Panc1 (cell line): ENCODE data around the gene SLC35G2. TPM values are rescaled to one million over a fixed set of nuclear protein-coding genes. Genes with fewer than 3 reads are reported as not detected.

ENCODE experiments used
- ATAC-seq: fragments of 200-7000 bp; cut with Tn5 transposase; 2 replicates; pipeline ENCODE4 v1.9.1; 2020; ENCODE audit warnings: mild to moderate bottlenecking, moderate library complexity
- BruUV-seq: library from RNA; stranded (reverse); fragments of 400-500 nt; replicated peaks from 2 replicates; lab custom pipeline; 2021; lab: Mats Ljungman, UMichigan
- CTCF ChIA-PET: fragments of 300-600 bp; sonication (Branson Sonifier 250); formaldehyde crosslinking; loops from one replicate; lab custom pipeline; 2022; ENCODE audit warnings: antibody characterized with exemption; lab: Charles Lee
- POLR2A ChIA-PET: fragments of 300-600 bp; sonication (Branson Sonifier 250); formaldehyde crosslinking; loops from one replicate; lab custom pipeline; 2022; ENCODE audit warnings: antibody characterized with exemption; lab: Charles Lee
- DNase-seq: peaks from one replicate; pipeline ENCODE4 v3.0.0-alpha.2; 2010; ENCODE audit warnings: low read depth, low spot score
- H3K27ac ChIP-seq: 2 replicates; pipeline ENCODE4 v1.5.1; 2011; ENCODE audit warnings: mild to moderate bottlenecking, low read length, inconsistent platforms
- H3K27me3 ChIP-seq: fragments of 200-500 bp; sonication (Bioruptor generic); 2 replicates; pipeline ENCODE4 v1.6.0; 2014; ENCODE audit warnings: low read length, inconsistent platforms; ENCODE audit not compliant: control insufficient read depth, insufficient read depth
- H3K36me3 ChIP-seq: fragments of 200-500 bp; sonication (Bioruptor generic); 2 replicates; pipeline ENCODE4 v1.5.1; 2014; ENCODE audit warnings: inconsistent platforms, mild to moderate bottlenecking, low read length, moderate library complexity; ENCODE audit not compliant: control insufficient read depth, insufficient read depth
- H3K4me1 ChIP-seq: 2 replicates; pipeline ENCODE4 v1.5.1; 2011; ENCODE audit warnings: inconsistent platforms, mild to moderate bottlenecking, low read length, moderate library complexity; ENCODE audit not compliant: control insufficient read depth, insufficient read depth
- H3K4me3 ChIP-seq, 2 experiments: 2 replicates each; pipeline ENCODE4 v1.5.1; 2011 to 2012; ENCODE audit warnings: low read depth in 2 of 2, low read length in 2 of 2, mild to moderate bottlenecking in 2 of 2, inconsistent platforms in 1 of 2, moderate library complexity in 1 of 2
- H3K9me3 ChIP-seq: fragments of 200-500 bp; sonication (Bioruptor generic); 2 replicates; pipeline ENCODE4 v1.5.1; 2014; ENCODE audit warnings: low read depth, mild to moderate bottlenecking, inconsistent platforms, low read length, moderate library complexity; ENCODE audit not compliant: control insufficient read depth, insufficient read depth
- POLR2AphosphoS5 ChIP-seq: IDR thresholded peaks from 2 replicates; pipeline ENCODE4 v1.6.1; 2012; ENCODE audit warnings: mild to moderate bottlenecking, low read depth, low read length, moderate library complexity
- SIN3A ChIP-seq: IDR thresholded peaks from 2 replicates; pipeline ENCODE4 v1.6.1; 2012; ENCODE audit warnings: low read depth, mild to moderate bottlenecking, low read length, moderate library complexity, borderline replicate concordance; ENCODE audit not compliant: insufficient read depth
- TCF7L2 ChIP-seq: IDR thresholded peaks from 2 replicates; pipeline ENCODE4 v1.6.1; 2011; ENCODE audit warnings: mild to moderate bottlenecking, low read depth, low read length, inconsistent platforms
- in situ Hi-C: cut with HindIII; loops from 2 replicates; pipeline ENCODE4 v1.10.0; 2016; ENCODE audit warnings: low sequenced_read_pairs, low pct_unique_long_range_greater_than_20kb
- intact Hi-C: fragments of 100-400 bp; cut with micrococcal nuclease; formaldehyde crosslinking; loops from one replicate; pipeline ENCODE4 v1.10.0; 2022; ENCODE audit not compliant: unreplicated experiment
- total RNA-seq: library from RNA; stranded (reverse); gene quantifications from one replicate; pipeline ENCODE4 v1.2.1, GENCODE V29; 2021; ENCODE audit not compliant: unreplicated experiment
- TF ChIP-seq, protein P1 (sequence below): fragments of 450-650 bp; IDR thresholded peaks from 2 replicates; pipeline ENCODE4 v1.5.1; 2017; ENCODE audit warnings: mild to moderate bottlenecking
- TF ChIP-seq, protein P2 (sequence below), 2 experiments: IDR thresholded peaks; 2 replicates each; pipeline ENCODE4 v1.6.1; 2011 to 2012; ENCODE audit warnings: low read depth in 2 of 2, control low read depth in 1 of 2, low read length in 1 of 2, mild to moderate bottlenecking in 1 of 2, moderate library complexity in 1 of 2; ENCODE audit not compliant: insufficient read depth in 1 of 2

Gene SLC35G2
- total RNA-seq, 1 experiment from 2014 or later, result 15.0 TPM

- intact Hi-C loops (no loop called here), in situ Hi-C loops (no loop called here)
- H3K4me1 ChIP-seq, result no peaks in the 10 kb centered on the region; the same call in 1 of the 2 replicates
- ChIA-PET CTCF (no interaction called here), POLR2A (no interaction called here)
- no peak overlapping the region for H3K27ac ChIP-seq
- no peak overlapping the region for H3K4me3 ChIP-seq
- no peaks in the 10 kb centered on the region for H3K27me3 ChIP-seq
- no peaks in the 10 kb centered on the region; the same call in 1 of the 2 replicates for H3K9me3 ChIP-seq
- no peak for DNase-seq
- ATAC-seq, result no peak
- no TSS peak for BruUV-seq
- TF ChIP-seq POLR2AphosphoS5, result no peak
- TF ChIP-seq, protein P1, sequence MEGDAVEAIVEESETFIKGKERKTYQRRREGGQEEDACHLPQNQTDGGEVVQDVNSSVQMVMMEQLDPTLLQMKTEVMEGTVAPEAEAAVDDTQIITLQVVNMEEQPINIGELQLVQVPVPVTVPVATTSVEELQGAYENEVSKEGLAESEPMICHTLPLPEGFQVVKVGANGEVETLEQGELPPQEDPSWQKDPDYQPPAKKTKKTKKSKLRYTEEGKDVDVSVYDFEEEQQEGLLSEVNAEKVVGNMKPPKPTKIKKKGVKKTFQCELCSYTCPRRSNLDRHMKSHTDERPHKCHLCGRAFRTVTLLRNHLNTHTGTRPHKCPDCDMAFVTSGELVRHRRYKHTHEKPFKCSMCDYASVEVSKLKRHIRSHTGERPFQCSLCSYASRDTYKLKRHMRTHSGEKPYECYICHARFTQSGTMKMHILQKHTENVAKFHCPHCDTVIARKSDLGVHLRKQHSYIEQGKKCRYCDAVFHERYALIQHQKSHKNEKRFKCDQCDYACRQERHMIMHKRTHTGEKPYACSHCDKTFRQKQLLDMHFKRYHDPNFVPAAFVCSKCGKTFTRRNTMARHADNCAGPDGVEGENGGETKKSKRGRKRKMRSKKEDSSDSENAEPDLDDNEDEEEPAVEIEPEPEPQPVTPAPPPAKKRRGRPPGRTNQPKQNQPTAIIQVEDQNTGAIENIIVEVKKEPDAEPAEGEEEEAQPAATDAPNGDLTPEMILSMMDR, result no peak
- TF ChIP-seq TCF7L2, result no peak
- TF ChIP-seq SIN3A, result no peak
- TF ChIP-seq, protein P2, sequence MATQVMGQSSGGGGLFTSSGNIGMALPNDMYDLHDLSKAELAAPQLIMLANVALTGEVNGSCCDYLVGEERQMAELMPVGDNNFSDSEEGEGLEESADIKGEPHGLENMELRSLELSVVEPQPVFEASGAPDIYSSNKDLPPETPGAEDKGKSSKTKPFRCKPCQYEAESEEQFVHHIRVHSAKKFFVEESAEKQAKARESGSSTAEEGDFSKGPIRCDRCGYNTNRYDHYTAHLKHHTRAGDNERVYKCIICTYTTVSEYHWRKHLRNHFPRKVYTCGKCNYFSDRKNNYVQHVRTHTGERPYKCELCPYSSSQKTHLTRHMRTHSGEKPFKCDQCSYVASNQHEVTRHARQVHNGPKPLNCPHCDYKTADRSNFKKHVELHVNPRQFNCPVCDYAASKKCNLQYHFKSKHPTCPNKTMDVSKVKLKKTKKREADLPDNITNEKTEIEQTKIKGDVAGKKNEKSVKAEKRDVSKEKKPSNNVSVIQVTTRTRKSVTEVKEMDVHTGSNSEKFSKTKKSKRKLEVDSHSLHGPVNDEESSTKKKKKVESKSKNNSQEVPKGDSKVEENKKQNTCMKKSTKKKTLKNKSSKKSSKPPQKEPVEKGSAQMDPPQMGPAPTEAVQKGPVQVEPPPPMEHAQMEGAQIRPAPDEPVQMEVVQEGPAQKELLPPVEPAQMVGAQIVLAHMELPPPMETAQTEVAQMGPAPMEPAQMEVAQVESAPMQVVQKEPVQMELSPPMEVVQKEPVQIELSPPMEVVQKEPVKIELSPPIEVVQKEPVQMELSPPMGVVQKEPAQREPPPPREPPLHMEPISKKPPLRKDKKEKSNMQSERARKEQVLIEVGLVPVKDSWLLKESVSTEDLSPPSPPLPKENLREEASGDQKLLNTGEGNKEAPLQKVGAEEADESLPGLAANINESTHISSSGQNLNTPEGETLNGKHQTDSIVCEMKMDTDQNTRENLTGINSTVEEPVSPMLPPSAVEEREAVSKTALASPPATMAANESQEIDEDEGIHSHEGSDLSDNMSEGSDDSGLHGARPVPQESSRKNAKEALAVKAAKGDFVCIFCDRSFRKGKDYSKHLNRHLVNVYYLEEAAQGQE (IDR thresholded peaks at IDR 0.05; ENCODE audit: insufficient read depth in 1 of 2, low read depth in 2 of 2, low read length in 1 of 2), result no peak
- no peaks in the 10 kb centered on the region for H3K36me3 ChIP-seq
Observed at GRCh38 chr3:136885357-136886213, 66.7 kb downstream of the SLC35G2 start.

DNA sequence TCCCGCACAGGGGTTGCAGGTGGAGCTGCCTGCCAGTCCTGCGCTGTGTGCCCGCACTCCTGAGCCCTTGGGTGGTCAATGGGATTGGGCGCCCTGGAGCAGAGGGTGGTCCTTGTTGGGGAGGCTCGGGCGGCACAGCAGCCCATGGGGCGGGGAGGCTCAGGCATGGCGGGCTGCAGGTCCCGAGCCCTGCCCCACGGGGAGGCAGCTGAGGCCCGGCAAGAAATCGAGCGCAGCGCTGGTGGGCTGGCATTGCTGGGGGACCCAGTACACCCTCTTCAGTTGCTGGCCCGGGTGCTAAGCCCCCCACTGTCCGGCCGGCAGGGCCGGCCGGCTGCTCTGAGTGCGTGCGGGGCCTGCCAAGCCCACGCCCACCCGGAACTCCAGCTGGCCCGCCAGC, 71.0 kb downstream of the SLC35G2 start:
- ChIA-PET CTCF (no interaction called here), POLR2A (no interaction called here)
- H3K36me3 ChIP-seq, result no peaks in the 10 kb centered on the region
- TF ChIP-seq, protein P1, result no peak
- no peak for TF ChIP-seq TCF7L2
- TF ChIP-seq, protein P2 (IDR thresholded peaks at IDR 0.05; ENCODE audit: insufficient read depth in 1 of 2, low read depth in 2 of 2, low read length in 1 of 2), result no peak
- TF ChIP-seq POLR2AphosphoS5, result no peak
- no peak for TF ChIP-seq SIN3A
- no peak overlapping the region for H3K27ac ChIP-seq
- DNase-seq (no peak), ATAC-seq (no peak)
- no peak overlapping the region for H3K4me3 ChIP-seq
- H3K27me3 ChIP-seq, result no peaks in the 10 kb centered on the region
- BruUV-seq, result no TSS peak
- peaks cover 24% of the 10 kb centered on the region; the same call in 1 of the 2 replicates for H3K9me3 ChIP-seq
- peaks cover 6% of the 10 kb centered on the region; the same call in 1 of the 2 replicates for H3K4me1 ChIP-seq
- in situ Hi-C loops, result no loop called here
- intact Hi-C loops, result no loop called here
